KMS-11 (cell line): ENCODE results near the gene MSI2.

Source experiments
- H2AFZ ChIP-seq: fragments of 200-600 bp; sonication (generic); 2 replicates; pipeline ENCODE4 v1.6.1; 2016; ENCODE audit warnings: antibody characterized with exemption, mixed run types, low read depth
- H3K27ac ChIP-seq: fragments of 200-600 bp; sonication (generic); 2 replicates; pipeline ENCODE4 v1.6.1; 2016; ENCODE audit warnings: mild to moderate bottlenecking, mixed run types
- H3K27me3 ChIP-seq: fragments of 200-600 bp; sonication (generic); 2 replicates; pipeline ENCODE4 v1.6.1; 2017; ENCODE audit warnings: mild to moderate bottlenecking, low read depth, mixed run types, moderate library complexity; ENCODE audit not compliant: insufficient read depth
- H3K36me3 ChIP-seq: fragments of 200-600 bp; sonication (generic); 2 replicates; pipeline ENCODE4 v1.6.1; 2017; ENCODE audit warnings: mild to moderate bottlenecking, mixed run types; ENCODE audit not compliant: insufficient read depth
- H3K4me1 ChIP-seq: fragments of 200-600 bp; sonication (generic); 2 replicates; pipeline ENCODE4 v1.6.1; 2016; ENCODE audit warnings: mild to moderate bottlenecking, low read depth, mixed run types; ENCODE audit not compliant: poor library complexity, severe bottlenecking
- H3K4me2 ChIP-seq: fragments of 200-600 bp; sonication (generic); 2 replicates; pipeline ENCODE4 v1.7.0; 2016; ENCODE audit warnings: mild to moderate bottlenecking, mixed run types
- H3K4me3 ChIP-seq: fragments of 200-600 bp; sonication (generic); IDR thresholded peaks from 2 replicates; pipeline ENCODE4 v1.6.1; 2017; ENCODE audit warnings: low read depth, low read length, mixed read lengths; ENCODE audit not compliant: insufficient read depth
- H3K79me2 ChIP-seq: fragments of 200-600 bp; sonication (generic); 2 replicates; pipeline ENCODE4 v1.6.1; 2016; ENCODE audit warnings: low read depth, mixed run types; ENCODE audit not compliant: insufficient read depth
- H3K9ac ChIP-seq: fragments of 200-600 bp; sonication (generic); 2 replicates; pipeline ENCODE4 v1.6.1; 2016; ENCODE audit warnings: mild to moderate bottlenecking, mixed run types
- H4K20me1 ChIP-seq: fragments of 200-600 bp; sonication (generic); 2 replicates; pipeline ENCODE4 v1.6.1; 2016; ENCODE audit warnings: mild to moderate bottlenecking, mixed run types; ENCODE audit not compliant: insufficient read depth
- CTCF ChIP-seq: fragments of 200-600 bp; sonication (generic); conservative IDR thresholded peaks from 2 replicates; pipeline ENCODE4 v1.6.1; 2017; ENCODE audit warnings: low read depth, mild to moderate bottlenecking, antibody characterized with exemption, low read length, moderate library complexity, mixed read lengths

Gene MSI2

DNA sequence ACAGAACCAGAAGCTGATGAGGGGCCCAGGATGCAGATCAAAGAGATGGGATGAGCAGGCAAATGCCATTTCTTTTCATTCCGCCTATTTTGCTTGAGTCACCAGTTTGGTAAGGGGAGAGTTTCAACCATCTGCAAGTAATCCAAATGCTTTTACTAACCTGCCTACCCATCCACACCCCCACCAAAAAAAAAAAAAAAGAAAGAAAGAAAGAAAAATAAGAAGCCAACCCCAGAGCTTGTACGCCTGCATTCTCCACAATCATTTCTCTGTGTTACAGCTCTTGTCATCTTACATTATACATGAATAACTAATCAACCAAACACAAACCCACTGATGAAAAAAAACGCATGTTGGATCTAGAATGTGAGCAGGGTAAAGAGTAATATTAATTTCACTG, 15.7 kb upstream of the MSI2 start:
- no peak for TF ChIP-seq CTCF
- Histone ChIP-seq H3K36me3 (no peaks in the 10 kb centered on the region), H3K27ac (no peak overlapping the region), H3K27me3 (no peaks in the 10 kb centered on the region), H3K79me2 (no peaks in the 10 kb centered on the region), H3K4me1 (peaks cover 11% of the 10 kb centered on the region), H3K9ac (no peak overlapping the region), H3K4me3 (no peak overlapping the region), H4K20me1 (no peaks in the 10 kb centered on the region), H3K4me2 (no peak overlapping the region), H2AFZ (no peak overlapping the region)

DNA sequence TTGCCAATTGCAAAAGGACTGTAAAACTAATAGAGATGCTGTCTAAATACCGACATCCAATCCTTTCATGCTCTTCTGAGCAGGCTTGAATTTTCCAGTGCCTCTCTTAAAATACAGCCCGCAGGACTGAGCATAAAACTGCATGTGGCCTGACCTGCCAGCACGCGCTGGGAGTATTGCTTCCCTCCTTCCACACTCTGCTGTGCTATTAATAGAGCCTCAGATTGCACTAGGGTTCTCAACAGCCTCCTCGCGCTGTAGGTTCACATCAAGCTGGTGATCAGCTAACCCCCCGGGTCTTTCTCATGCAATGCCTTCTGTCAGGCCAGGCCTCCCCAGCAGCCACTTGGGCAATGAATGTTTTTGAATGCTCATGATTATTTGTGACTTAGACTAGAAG, 14.2 kb upstream of the MSI2 start:
- H3K4me2 ChIP-seq: no peak overlapping the region
- H3K9ac ChIP-seq: no peak overlapping the region
- no peak overlapping the region for H2AFZ ChIP-seq
- no peaks in the 10 kb centered on the region for H4K20me1 ChIP-seq
- no peak overlapping the region for H3K27ac ChIP-seq
- H3K36me3 ChIP-seq: no peaks in the 10 kb centered on the region
- H3K27me3 ChIP-seq: no peaks in the 10 kb centered on the region
- TF ChIP-seq CTCF: no peak
- no peak overlapping the region for H3K4me3 ChIP-seq
- peaks cover 11% of the 10 kb centered on the region for H3K4me1 ChIP-seq
- no peaks in the 10 kb centered on the region for H3K79me2 ChIP-seq

GRCh38 chr17:57243171-57243622, 13.1 kb upstream of the MSI2 start:
- H3K9ac ChIP-seq: no peak overlapping the region
- peak; percentile 99 for TF ChIP-seq CTCF
- no peak overlapping the region for H3K4me3 ChIP-seq
- H2AFZ ChIP-seq: peak overlapping the region; percentile 10; the same call in 1 of the 2 replicates
- no peaks in the 10 kb centered on the region for H3K36me3 ChIP-seq
- H3K27ac ChIP-seq: no peak overlapping the region
- peak overlapping the region; percentile 12; the same call in 1 of the 2 replicates for H3K4me2 ChIP-seq
- no peaks in the 10 kb centered on the region for H3K79me2 ChIP-seq
- H4K20me1 ChIP-seq: no peaks in the 10 kb centered on the region
- H3K27me3 ChIP-seq: no peaks in the 10 kb centered on the region
- peaks cover 11% of the 10 kb centered on the region for H3K4me1 ChIP-seq

DNA sequence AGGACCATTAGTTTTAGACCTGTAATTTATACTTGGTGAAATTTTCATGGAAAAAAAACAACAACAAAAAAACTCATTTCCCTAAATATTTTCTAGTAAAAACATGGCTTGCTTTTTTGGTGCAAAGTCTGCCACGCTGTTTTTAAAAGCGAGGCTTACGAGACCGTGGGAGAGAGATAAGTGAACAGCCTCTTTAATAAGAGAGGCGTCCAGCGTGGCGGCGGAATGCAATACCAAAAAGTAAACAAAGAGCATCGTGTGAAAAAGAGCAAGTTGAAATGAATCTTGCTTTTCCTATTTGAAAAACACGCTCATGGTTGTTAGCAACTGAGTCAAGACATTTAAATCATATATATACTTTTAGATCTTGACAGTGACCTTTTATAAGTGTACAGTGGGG, 10.5 kb upstream of the MSI2 start:
- TF ChIP-seq CTCF: no peak
- H3K27ac ChIP-seq: no peak overlapping the region
- H3K79me2 ChIP-seq: no peaks in the 10 kb centered on the region
- no peaks in the 10 kb centered on the region for H3K36me3 ChIP-seq
- H3K4me2 ChIP-seq: no peak overlapping the region
- H3K4me1 ChIP-seq: peaks cover 11% of the 10 kb centered on the region
- no peaks in the 10 kb centered on the region for H3K27me3 ChIP-seq
- no peak overlapping the region for H3K4me3 ChIP-seq
- H3K9ac ChIP-seq: no peak overlapping the region
- H2AFZ ChIP-seq: no peak overlapping the region
- H4K20me1 ChIP-seq: no peaks in the 10 kb centered on the region
